Hepatic stellate cell (primary cell): ENCODE measurements around the gene ZMAT2.
"Not testable (repeated sequence)": the region's sequence is repeated elsewhere in the genome, so short reads cannot be mapped to it uniquely, and the experiment has no call there.

Experiments
- DNase-seq: peaks from one replicate; pipeline ENCODE4 v3.0.0; 2011; ENCODE audit warnings: low spot score

ZMAT2 gene

GRCh38 chr5:140700177-140701144 is at the start of gene ZMAT2:
Gene ZMAT2 (plus strand): TSS chr5:140700447. CDS start chr5:140700461, 14 bp downstream.
- peak; percentile 91 for DNase-seq

- no peak for DNase-seq
Observed at GRCh38 chr5:140658870-140659269, 41.4 kb upstream of the ZMAT2 start.

- DNase-seq = not testable (repeated sequence)
Observed at GRCh38 chr5:140660371-140660770, 39.9 kb upstream of the ZMAT2 start.

GRCh38 chr5:140664030-140664358 is 36.3 kb upstream of the ZMAT2 start:
- DNase-seq = no peak

- DNase-seq = peak; percentile 95
Observed at GRCh38 chr5:140664359-140665119, 35.7 kb upstream of the ZMAT2 start, which contains the start of gene WDR55. Gene WDR55 (plus strand): TSS chr5:140664904. CDS start chr5:140664913, 9 bp downstream.

- DNase-seq = not testable (repeated sequence)
Observed at GRCh38 chr5:140671035-140671434, 29.2 kb upstream of the ZMAT2 start.

- DNase-seq = no peak
Observed at GRCh38 chr5:140671472-140672125, 28.6 kb upstream of the ZMAT2 start.

GRCh38 chr5:140672455-140673186 is 27.6 kb upstream of the ZMAT2 start:
- no peak for DNase-seq

- no peak for DNase-seq
Observed at GRCh38 chr5:140673187-140673976, 26.9 kb upstream of the ZMAT2 start, which contains the start of gene DND1. Gene DND1 (minus strand): TSS chr5:140673576. CDS start chr5:140673542, 34 bp downstream.

- DNase-seq = no peak
Observed at GRCh38 chr5:140674211-140674610, 26.0 kb upstream of the ZMAT2 start.

- DNase-seq = no peak
Observed at GRCh38 chr5:140674629-140675028, 25.6 kb upstream of the ZMAT2 start.

- DNase-seq = no peak
Observed at GRCh38 chr5:140677947-140678346, 22.3 kb upstream of the ZMAT2 start.

- DNase-seq = no peak
Observed at GRCh38 chr5:140678993-140679392, 21.3 kb upstream of the ZMAT2 start.

GRCh38 chr5:140690376-140690932 is 9.8 kb upstream of the ZMAT2 start:
- no peak for DNase-seq

GRCh38 chr5:140690941-140691924 is 9.0 kb upstream of the ZMAT2 start, which contains the start of the genes HARS1 and HARS2:
Gene HARS1 (minus strand): TSS chr5:140691370. CDS start chr5:140691304, 66 bp downstream.
Gene HARS2 (plus strand): TSS chr5:140691455. CDS start chr5:140691649, 194 bp downstream.
- DNase-seq = peak; percentile 95

GRCh38 chr5:140694276-140694675 is 6.0 kb upstream of the ZMAT2 start:
- no peak for DNase-seq

- DNase-seq = no peak
Observed at GRCh38 chr5:140696891-140697492, 3.3 kb upstream of the ZMAT2 start.

GRCh38 chr5:140707812-140708211 is 7.6 kb downstream of the ZMAT2 start:
- DNase-seq = no peak
